Prostate gland (tissue), 2 donors: ENCODE data around the gene DOK6.

Experiments used
- POLR2A ChIP-seq: fragments of 450-650 bp; IDR thresholded peaks from one replicate; pipeline ENCODE4 v1.6.1; 2016; ENCODE audit warnings: antibody characterized with exemption, mild to moderate bottlenecking
- POLR2AphosphoS5 ChIP-seq: sonication (generic); formaldehyde crosslinking; IDR thresholded peaks from one replicate; pipeline ENCODE4 v1.6.1; 2017; ENCODE audit warnings: antibody characterized with exemption
- TF ChIP-seq, protein P1 (sequence below), 4 experiments: fragments of 200-600 bp in 2 of 4; fragments of 450-650 bp in 2 of 4; sonication (generic) in 2 of 4; IDR thresholded peaks; 1 replicate in 3 of 4; 2 replicates in 1 of 4; pipeline ENCODE4 v1.5.1; 2016 to 2019; ENCODE audit warnings: antibody characterized with exemption in 4 of 4, mild to moderate bottlenecking in 2 of 4, moderate library complexity in 2 of 4

DNA sequence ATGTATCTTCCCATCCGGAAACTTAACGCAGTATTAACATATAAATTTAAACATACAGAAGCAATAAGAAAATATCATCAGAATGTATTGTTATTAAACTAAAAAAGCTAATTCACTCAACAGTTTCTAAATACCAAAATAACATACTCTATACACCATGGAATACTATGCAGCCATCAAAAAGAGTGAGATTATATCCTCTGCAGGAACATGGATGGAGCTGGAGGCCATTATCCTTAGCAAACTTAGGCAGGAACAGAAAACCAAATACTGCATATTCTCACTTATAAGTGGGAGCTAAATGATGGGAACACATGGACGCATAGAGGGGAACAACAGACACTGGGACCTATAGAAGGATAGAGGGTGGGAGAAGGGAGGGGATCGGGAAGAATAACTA lies 419.9 kb downstream of the DOK6 start:
- TF ChIP-seq, protein P1, sequence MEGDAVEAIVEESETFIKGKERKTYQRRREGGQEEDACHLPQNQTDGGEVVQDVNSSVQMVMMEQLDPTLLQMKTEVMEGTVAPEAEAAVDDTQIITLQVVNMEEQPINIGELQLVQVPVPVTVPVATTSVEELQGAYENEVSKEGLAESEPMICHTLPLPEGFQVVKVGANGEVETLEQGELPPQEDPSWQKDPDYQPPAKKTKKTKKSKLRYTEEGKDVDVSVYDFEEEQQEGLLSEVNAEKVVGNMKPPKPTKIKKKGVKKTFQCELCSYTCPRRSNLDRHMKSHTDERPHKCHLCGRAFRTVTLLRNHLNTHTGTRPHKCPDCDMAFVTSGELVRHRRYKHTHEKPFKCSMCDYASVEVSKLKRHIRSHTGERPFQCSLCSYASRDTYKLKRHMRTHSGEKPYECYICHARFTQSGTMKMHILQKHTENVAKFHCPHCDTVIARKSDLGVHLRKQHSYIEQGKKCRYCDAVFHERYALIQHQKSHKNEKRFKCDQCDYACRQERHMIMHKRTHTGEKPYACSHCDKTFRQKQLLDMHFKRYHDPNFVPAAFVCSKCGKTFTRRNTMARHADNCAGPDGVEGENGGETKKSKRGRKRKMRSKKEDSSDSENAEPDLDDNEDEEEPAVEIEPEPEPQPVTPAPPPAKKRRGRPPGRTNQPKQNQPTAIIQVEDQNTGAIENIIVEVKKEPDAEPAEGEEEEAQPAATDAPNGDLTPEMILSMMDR (IDR thresholded peaks at IDR 0.05), result no peak
- no peak for TF ChIP-seq POLR2A
- no peak for TF ChIP-seq POLR2AphosphoS5
